ENCODE measurements around the gene TLL1. TPM values are rescaled to one million over a fixed set of nuclear protein-coding genes. Genes with fewer than 3 reads are reported as not detected.

The TLL1 gene
- total and polyA plus RNA-seq, 2 donors (not counting 3 experiments of a cell fraction or from before 2014, with no cell fraction given), result 0.41 to 1.4 TPM

DNA sequence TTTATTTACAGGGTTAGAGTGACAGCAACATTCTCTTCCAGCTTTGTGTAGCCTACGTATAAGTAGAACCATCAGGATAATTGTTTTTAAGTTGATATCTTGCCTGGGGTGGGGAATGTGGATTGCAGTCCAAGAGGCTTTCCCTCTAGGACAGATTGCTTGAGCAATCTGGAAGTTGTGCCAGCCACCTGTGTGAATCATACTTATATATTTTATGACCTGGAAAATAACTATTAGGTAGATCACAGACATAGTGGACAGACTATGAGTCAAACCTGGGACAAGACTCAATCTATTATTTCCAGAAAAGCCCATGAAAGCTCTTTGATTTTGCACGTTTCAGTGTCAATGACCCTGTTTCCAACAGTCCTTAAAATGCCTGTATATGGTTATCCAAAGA is 98.9 kb downstream of the TLL1 start:
- Histone ChIP-seq H3K79me2 (ENCODE audit: control insufficient read depth, insufficient read depth, low read length) (no peaks in the 10 kb centered on the region), H3K36me3 (ENCODE audit: control insufficient read depth in 2 of 2, extremely low read depth in 1 of 2, insufficient read depth in 2 of 2, low read length in 2 of 2) (no peaks in the 10 kb centered on the region), H4K20me1 (replicated peaks; ENCODE audit: control insufficient read depth, extremely low read depth, insufficient read depth, low read length) (no peaks in the 10 kb centered on the region), H3K9ac (replicated peaks; ENCODE audit: extremely low read depth, insufficient read depth, low read length) (no peak overlapping the region), H3K27ac (ENCODE audit: insufficient read depth, low read depth, low read length) (no peak overlapping the region), H3K4me2 (ENCODE audit: insufficient read depth, low read length) (no peak overlapping the region), H3K4me1 (ENCODE audit: control insufficient read depth, extremely low read depth, insufficient read depth, low read length) (no peaks in the 10 kb centered on the region), H3K9me3 (replicated peaks; ENCODE audit: control insufficient read depth, insufficient read depth, low read length) (no peaks in the 10 kb centered on the region), H3K9me1 (replicated peaks; ENCODE audit: control insufficient read depth, extremely low read depth, insufficient read depth, low read length) (no peaks in the 10 kb centered on the region), H3K4me3 (replicated peaks in 1 of 3; ENCODE audit: insufficient read depth in 1 of 3, low read depth in 1 of 3, low read length in 3 of 3) (no peak overlapping the region), H2AFZ (ENCODE audit: low read depth, low read length) (no peak overlapping the region), H3K27me3 (ENCODE audit: control insufficient read depth in 2 of 2, insufficient read depth in 2 of 2, low read length in 2 of 2) (no peaks in the 10 kb centered on the region)
- no TSS peak for BruUV-seq (replicated peaks)
- dilution Hi-C loops (cut with MboI; ENCODE audit: extremely low pct_ligation_motif_present, low sequenced_read_pairs), result no loop called here
- DNase-seq (ENCODE audit: low read depth, low spot score), result no peak
- ChIA-PET POLR2A (no interaction called here), CTCF (interaction anchor here (1.1 kb wide), 1 partner anchor 9 kb away, joined by 5 read pairs; no protein-coding TSS in a partner anchor)
- no peak for TF ChIP-seq GATA2 (IDR thresholded peaks at IDR 0.05; ENCODE audit: insufficient read depth, insufficient read length, low read depth, low read length)
- no peak for TF ChIP-seq EZH2 (IDR thresholded peaks at IDR 0.05; ENCODE audit: borderline replicate concordance, low read depth, low read length, severe bottlenecking)
- no peak for TF ChIP-seq POLR2AphosphoS5 (IDR thresholded peaks at IDR 0.05; ENCODE audit: insufficient read depth, low read depth, low read length)
- TF ChIP-seq, protein P1, sequence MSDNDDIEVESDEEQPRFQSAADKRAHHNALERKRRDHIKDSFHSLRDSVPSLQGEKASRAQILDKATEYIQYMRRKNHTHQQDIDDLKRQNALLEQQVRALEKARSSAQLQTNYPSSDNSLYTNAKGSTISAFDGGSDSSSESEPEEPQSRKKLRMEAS (IDR thresholded peaks at IDR 0.05; ENCODE audit: insufficient read depth, insufficient read length), result no peak
- TF ChIP-seq JUN (IDR thresholded peaks at IDR 0.05; ENCODE audit: borderline replicate concordance, insufficient read depth, insufficient read length, low read depth), result no peak
- TF ChIP-seq, protein P2, sequence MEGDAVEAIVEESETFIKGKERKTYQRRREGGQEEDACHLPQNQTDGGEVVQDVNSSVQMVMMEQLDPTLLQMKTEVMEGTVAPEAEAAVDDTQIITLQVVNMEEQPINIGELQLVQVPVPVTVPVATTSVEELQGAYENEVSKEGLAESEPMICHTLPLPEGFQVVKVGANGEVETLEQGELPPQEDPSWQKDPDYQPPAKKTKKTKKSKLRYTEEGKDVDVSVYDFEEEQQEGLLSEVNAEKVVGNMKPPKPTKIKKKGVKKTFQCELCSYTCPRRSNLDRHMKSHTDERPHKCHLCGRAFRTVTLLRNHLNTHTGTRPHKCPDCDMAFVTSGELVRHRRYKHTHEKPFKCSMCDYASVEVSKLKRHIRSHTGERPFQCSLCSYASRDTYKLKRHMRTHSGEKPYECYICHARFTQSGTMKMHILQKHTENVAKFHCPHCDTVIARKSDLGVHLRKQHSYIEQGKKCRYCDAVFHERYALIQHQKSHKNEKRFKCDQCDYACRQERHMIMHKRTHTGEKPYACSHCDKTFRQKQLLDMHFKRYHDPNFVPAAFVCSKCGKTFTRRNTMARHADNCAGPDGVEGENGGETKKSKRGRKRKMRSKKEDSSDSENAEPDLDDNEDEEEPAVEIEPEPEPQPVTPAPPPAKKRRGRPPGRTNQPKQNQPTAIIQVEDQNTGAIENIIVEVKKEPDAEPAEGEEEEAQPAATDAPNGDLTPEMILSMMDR (IDR thresholded peaks at IDR 0.05; ENCODE audit: extremely low read depth in 1 of 2, insufficient read depth in 1 of 2, low read depth in 1 of 2, low read length in 2 of 2), result no peak
- no peak for TF ChIP-seq FOS (IDR thresholded peaks at IDR 0.05; ENCODE audit: borderline replicate concordance, insufficient read depth, low read length)
- TF ChIP-seq POLR2A (IDR thresholded peaks at IDR 0.05; ENCODE audit: low read depth, low read length), result no peak
- no peak for TF ChIP-seq MYC (IDR thresholded peaks at IDR 0.05; ENCODE audit: low read depth, low read length)
- no peak for FAIRE-seq
- intact Hi-C loops (cut with micrococcal nuclease), result no loop called here

All from endothelial cell of umbilical vein (primary cell).